DND-41 (cell line): ENCODE data around the gene CDH12.

Experiments
- CTCF ChIP-seq: IDR thresholded peaks from 2 replicates; pipeline ENCODE4 v1.5.1; 2012; ENCODE audit warnings: borderline replicate concordance, low read length, moderate library complexity, mild to moderate bottlenecking; ENCODE audit not compliant: poor library complexity, severe bottlenecking; ENCODE audit errors: extremely low read depth
- EZH2 ChIP-seq: IDR thresholded peaks from 3 replicates; pipeline ENCODE4 v1.6.1; 2012; ENCODE audit warnings: borderline replicate concordance, low read depth, mild to moderate bottlenecking, moderate library complexity, low read length, inconsistent platforms; ENCODE audit not compliant: severe bottlenecking

GRCh38 chr5:22044229-22044628 lies 808.9 kb downstream of the CDH12 start:
- TF ChIP-seq EZH2 (no peak), CTCF (no peak)
